Activated naive CD4-positive, alpha-beta T cell treated with anti-CD3 and anti-CD28 coated beads, Interleukin-2, amount 50 U/mL, for 24 hours (primary cell): Measurements from ENCODE around the gene TJP2.
"Not testable (repeated sequence)": the region's sequence is repeated elsewhere in the genome, so short reads cannot be mapped to it uniquely, and the experiment has no call there.

Experiments used
- H3K27ac Mint-ChIP-seq: one replicate; pipeline ENCODE4 v1.8.0; 2021; ENCODE audit warnings: mild to moderate bottlenecking, mixed read lengths
- H3K27me3 Mint-ChIP-seq: one replicate; pipeline ENCODE4 v1.8.0; 2021; ENCODE audit warnings: mixed read lengths
- H3K36me3 Mint-ChIP-seq: one replicate; pipeline ENCODE4 v1.8.0; 2021; ENCODE audit warnings: mixed read lengths
- H3K4me1 Mint-ChIP-seq: one replicate; pipeline ENCODE4 v1.8.0; 2021; ENCODE audit warnings: mixed read lengths
- H3K4me3 Mint-ChIP-seq: one replicate; pipeline ENCODE4 v1.8.0; 2021; ENCODE audit warnings: mild to moderate bottlenecking, mixed read lengths
- H3K9me3 Mint-ChIP-seq: one replicate; pipeline ENCODE4 v1.8.0; 2021; ENCODE audit warnings: mixed read lengths

Gene TJP2

GRCh38 chr9:69299826-69300225, 125.7 kb downstream of the TJP2 start:
- Mint-ChIP-seq H3K4me1 (no peaks in the 10 kb centered on the region), H3K27ac (no peak overlapping the region), H3K9me3 (no peaks in the 10 kb centered on the region), H3K27me3 (peaks cover 4% of the 10 kb centered on the region), H3K36me3 (no peaks in the 10 kb centered on the region), H3K4me3 (no peak overlapping the region)

GRCh38 chr9:69303331-69303730, 129.3 kb downstream of the TJP2 start:
- Mint-ChIP-seq H3K36me3 (no peaks in the 10 kb centered on the region), H3K4me1 (no peaks in the 10 kb centered on the region), H3K9me3 (no peaks in the 10 kb centered on the region), H3K4me3 (no peak overlapping the region), H3K27ac (no peak overlapping the region), H3K27me3 (peaks cover 4% of the 10 kb centered on the region)

- not testable (repeated sequence) for H3K27me3 Mint-ChIP-seq, H3K27ac Mint-ChIP-seq, H3K9me3 Mint-ChIP-seq, H3K4me3 Mint-ChIP-seq, H3K4me1 Mint-ChIP-seq, H3K36me3 Mint-ChIP-seq
Observed at GRCh38 chr9:69306895-69307445, 132.9 kb downstream of the TJP2 start.

GRCh38 chr9:69307446-69308205, 133.5 kb downstream of the TJP2 start:
- peaks cover 5% of the 10 kb centered on the region for H3K9me3 Mint-ChIP-seq
- H3K27ac Mint-ChIP-seq, result no peak overlapping the region
- H3K4me3 Mint-ChIP-seq, result no peak overlapping the region
- peaks cover 4% of the 10 kb centered on the region for H3K27me3 Mint-ChIP-seq
- no peaks in the 10 kb centered on the region for H3K4me1 Mint-ChIP-seq
- H3K36me3 Mint-ChIP-seq, result peaks cover 2% of the 10 kb centered on the region

GRCh38 chr9:69308206-69308931, 134.3 kb downstream of the TJP2 start:
- H3K9me3 Mint-ChIP-seq, result peaks cover 5% of the 10 kb centered on the region
- no peaks in the 10 kb centered on the region for H3K4me1 Mint-ChIP-seq
- H3K36me3 Mint-ChIP-seq, result peaks cover 2% of the 10 kb centered on the region
- H3K27ac Mint-ChIP-seq, result no peak overlapping the region
- H3K4me3 Mint-ChIP-seq, result no peak overlapping the region
- H3K27me3 Mint-ChIP-seq, result peaks cover 4% of the 10 kb centered on the region

GRCh38 chr9:69313175-69313574, 139.1 kb downstream of the TJP2 start:
- Mint-ChIP-seq H3K9me3 (peaks cover 5% of the 10 kb centered on the region), H3K4me3 (no peak overlapping the region), H3K4me1 (no peaks in the 10 kb centered on the region), H3K27me3 (peaks cover 2% of the 10 kb centered on the region), H3K36me3 (peaks cover 2% of the 10 kb centered on the region), H3K27ac (no peak overlapping the region)

- Mint-ChIP-seq H3K9me3 (peaks cover 5% of the 10 kb centered on the region), H3K4me1 (no peaks in the 10 kb centered on the region), H3K27ac (no peak overlapping the region), H3K36me3 (peaks cover 2% of the 10 kb centered on the region), H3K27me3 (peaks cover 3% of the 10 kb centered on the region), H3K4me3 (no peak overlapping the region)
Observed at GRCh38 chr9:69314547-69314946, 140.5 kb downstream of the TJP2 start.

GRCh38 chr9:69317081-69317480, 143.0 kb downstream of the TJP2 start:
- no peak overlapping the region for H3K27ac Mint-ChIP-seq
- H3K9me3 Mint-ChIP-seq, result peaks cover 2% of the 10 kb centered on the region
- H3K4me1 Mint-ChIP-seq, result no peaks in the 10 kb centered on the region
- H3K36me3 Mint-ChIP-seq, result peaks cover under 1% of the 10 kb centered on the region
- H3K4me3 Mint-ChIP-seq, result no peak overlapping the region
- H3K27me3 Mint-ChIP-seq, result peaks cover 8% of the 10 kb centered on the region

GRCh38 chr9:69317894-69318293, 143.8 kb downstream of the TJP2 start:
- Mint-ChIP-seq H3K36me3 (no peaks in the 10 kb centered on the region), H3K4me3 (no peak overlapping the region), H3K27ac (no peak overlapping the region), H3K4me1 (no peaks in the 10 kb centered on the region), H3K9me3 (no peaks in the 10 kb centered on the region), H3K27me3 (peaks cover 12% of the 10 kb centered on the region)

GRCh38 chr9:69319324-69320025, 145.4 kb downstream of the TJP2 start:
- H3K4me3 Mint-ChIP-seq, result no peak overlapping the region
- H3K27me3 Mint-ChIP-seq, result peaks cover 16% of the 10 kb centered on the region
- no peaks in the 10 kb centered on the region for H3K36me3 Mint-ChIP-seq
- no peaks in the 10 kb centered on the region for H3K4me1 Mint-ChIP-seq
- H3K27ac Mint-ChIP-seq, result no peak overlapping the region
- no peaks in the 10 kb centered on the region for H3K9me3 Mint-ChIP-seq

- peaks cover 6% of the 10 kb centered on the region for H3K4me1 Mint-ChIP-seq
- H3K4me3 Mint-ChIP-seq, result no peak overlapping the region
- H3K36me3 Mint-ChIP-seq, result no peaks in the 10 kb centered on the region
- peaks cover 28% of the 10 kb centered on the region for H3K27me3 Mint-ChIP-seq
- H3K9me3 Mint-ChIP-seq, result no peaks in the 10 kb centered on the region
- no peak overlapping the region for H3K27ac Mint-ChIP-seq
Observed at GRCh38 chr9:69322256-69322655, 148.2 kb downstream of the TJP2 start.

GRCh38 chr9:69323861-69324260, 149.8 kb downstream of the TJP2 start:
- H3K27ac Mint-ChIP-seq, result no peak overlapping the region
- H3K36me3 Mint-ChIP-seq, result no peaks in the 10 kb centered on the region
- peaks cover 6% of the 10 kb centered on the region for H3K4me1 Mint-ChIP-seq
- H3K9me3 Mint-ChIP-seq, result no peaks in the 10 kb centered on the region
- peaks cover 31% of the 10 kb centered on the region for H3K27me3 Mint-ChIP-seq
- H3K4me3 Mint-ChIP-seq, result no peak overlapping the region
